Transverse colon (tissue), 4 donors: Measurements from ENCODE around the gene ADM5. TPM values are rescaled to one million over a fixed set of nuclear protein-coding genes. Genes with fewer than 3 reads are reported as not detected.
A peak's percentile ranks its signal among the peaks of the same experiment; 100 is the strongest.

ENCODE experiments used
- DNase-seq: peaks from one replicate; pipeline ENCODE4 v3.0.0-alpha.2; 2019
- H3K27ac ChIP-seq, 4 donors: fragments of 200-600 bp; sonication (generic); 2 replicates each; pipeline ENCODE4 v1.5.1; 2016 to 2018; ENCODE audit warnings: inconsistent platforms in 4 of 4
- H3K27me3 ChIP-seq: fragments of 200-600 bp; sonication (generic); 2 replicates; pipeline ENCODE4 v1.5.1; 2017; ENCODE audit warnings: inconsistent platforms
- H3K36me3 ChIP-seq, 4 donors: fragments of 200-600 bp; sonication (generic); 2 replicates each; pipeline ENCODE4 v1.5.1; 2017 to 2019; ENCODE audit warnings: inconsistent platforms in 4 of 4
- H3K4me1 ChIP-seq, 4 donors: fragments of 200-600 bp; sonication (generic); 2 replicates each; pipeline ENCODE4 v1.5.1; 2017 to 2020; ENCODE audit warnings: inconsistent platforms in 4 of 4
- H3K4me3 ChIP-seq, 4 donors: fragments of 200-600 bp; sonication (generic); 1 replicate in 1 of 4; 2 replicates in 3 of 4; pipeline versions ENCODE4 v1.5.1 to v1.6.1; 2017 to 2019; ENCODE audit warnings: inconsistent platforms in 4 of 4
- H3K9me3 ChIP-seq, 2 donors: fragments of 200-600 bp; sonication (generic); 2 replicates each; pipeline ENCODE4 v1.5.1; 2017 to 2019; ENCODE audit warnings: inconsistent platforms in 2 of 2
- CTCF ChIP-seq, 5 experiments: fragments of 200-600 bp in 3 of 5; fragments of 450-650 bp in 2 of 5; sonication (generic) in 3 of 5; IDR thresholded peaks; 1 replicate in 2 of 5; 2 replicates in 3 of 5; pipeline ENCODE4 v1.5.1; 2016 to 2017; ENCODE audit warnings: antibody characterized with exemption in 5 of 5, inconsistent platforms in 3 of 5, mild to moderate bottlenecking in 2 of 5, moderate library complexity in 1 of 5
- EP300 ChIP-seq: sonication (generic); formaldehyde crosslinking; IDR thresholded peaks from one replicate; pipeline ENCODE4 v1.6.1; 2017; ENCODE audit warnings: antibody characterized with exemption, low read depth
- POLR2A ChIP-seq: fragments of 450-650 bp; IDR thresholded peaks from one replicate; pipeline ENCODE4 v1.6.1; 2016; ENCODE audit warnings: antibody characterized with exemption, mild to moderate bottlenecking, moderate library complexity
- POLR2AphosphoS5 ChIP-seq, 3 donors: sonication (generic); formaldehyde crosslinking; IDR thresholded peaks; one replicate each; pipeline ENCODE4 v1.6.1; 2016; ENCODE audit warnings: antibody characterized with exemption in 3 of 3
- WGBS, 2 donors: methylation state at CpG; one replicate each; pipeline ENCODE4 v1.1.5; 2018; ENCODE audit warnings: low coverage in 1 of 2; 5-methylcytosine and 5-hydroxymethylcytosine counted together
- in situ Hi-C, 4 donors: fragments of 200-750 bp; cut with MboI; loops; one replicate each; pipeline versions ENCODE4 v1.15.0 to v1.15.1; 2017; ENCODE audit warnings: low sequenced_read_pairs in 3 of 4, low pct_ligation_motif_present in 1 of 4, low pct_unique_long_range_greater_than_20kb in 1 of 4
- intact Hi-C: fragments of 100-400 bp; cut with DNase I; formaldehyde crosslinking; loops from one replicate; pipeline ENCODE4 v1.15.1; 2023; ENCODE audit warnings: low total_unique reads
- total RNA-seq, 4 donors: library from RNA; depleted of rRNA; stranded (reverse); fragments of >200 nt; gene quantifications; one replicate each; pipeline ENCODE4 v1.1.0, GENCODE V29; 2016

ADM5 gene
- total RNA-seq, 4 donors from 2014 or later: 0.41 to 0.95 TPM; not detected in 2

GRCh38 chr19:49680421-49681351, 8.7 kb upstream of the ADM5 start:
- intact Hi-C loops (loop anchor here (10.0 kb wide), 1 partner anchor 206 kb away; the partner anchor contains the start of gene FLT3LG), in situ Hi-C loops (no loop called here)
- Histone ChIP-seq H3K27me3 (no peaks in the 10 kb centered on the region), H3K4me3 (peak overlapping the region in 2 of 4 donors; percentile 17 to 21), H3K36me3 (peaks cover 0 to 16% (median 10%) of the 10 kb centered on the region in 4 donors), H3K9me3 (no peaks in the 10 kb centered on the region), H3K4me1 (peaks cover 9 to 40% (median 37%) of the 10 kb centered on the region in 4 donors), H3K27ac (peak overlapping the region; percentile 69 to 99 (median 75))
- 32 to 34% methylated on average over 12 to 38 of the region's 40 CpGs for WGBS, 2 donors
- DNase-seq: peak; percentile 93
- TF ChIP-seq EP300 (no peak), CTCF (IDR thresholded peaks at IDR 0.05) (peak; percentile 98 to 100 (median 99))

- DNase-seq: no peak
- Histone ChIP-seq H3K36me3 (peaks cover 0 to 16% (median 10%) of the 10 kb centered on the region in 4 donors), H3K4me1 (peaks cover 9 to 35% (median 31%) of the 10 kb centered on the region in 4 donors), H3K9me3 (no peaks in the 10 kb centered on the region), H3K27ac (no peak overlapping the region), H3K4me3 (no peak overlapping the region), H3K27me3 (no peaks in the 10 kb centered on the region)
- in situ Hi-C loops (no loop called here), intact Hi-C loops (loop anchor here (10.0 kb wide), 1 partner anchor 207 kb away; the partner anchor contains the start of gene FLT3LG)
- 90 to 95% methylated on average over 2 to 19 of the region's 19 CpGs for WGBS, 2 donors
- TF ChIP-seq POLR2A (no peak), POLR2AphosphoS5 (IDR thresholded peaks at IDR 0.05) (no peak), EP300 (no peak), CTCF (IDR thresholded peaks at IDR 0.05) (no peak)
Measured at GRCh38 chr19:49681830-49682229, 7.6 kb upstream of the ADM5 start.

GRCh38 chr19:49682274-49682673, 7.1 kb upstream of the ADM5 start:
- no peaks in the 10 kb centered on the region for H3K27me3 ChIP-seq
- intact Hi-C loops: loop anchor here (10.0 kb wide), 1 partner anchor 207 kb away; the partner anchor contains the start of gene FLT3LG
- no peak overlapping the region for H3K4me3 ChIP-seq
- no peak for DNase-seq
- peaks cover 0 to 16% (median 10%) of the 10 kb centered on the region in 4 donors for H3K36me3 ChIP-seq
- no peaks in the 10 kb centered on the region for H3K9me3 ChIP-seq
- no peak overlapping the region for H3K27ac ChIP-seq
- TF ChIP-seq CTCF (IDR thresholded peaks at IDR 0.05) (no peak), POLR2AphosphoS5 (IDR thresholded peaks at IDR 0.05) (no peak), POLR2A (no peak), EP300 (no peak)
- peaks cover 9 to 35% (median 31%) of the 10 kb centered on the region in 4 donors for H3K4me1 ChIP-seq
- in situ Hi-C loops: no loop called here
- 82 to 97% methylated on average over 3 to 8 of the region's 8 CpGs for WGBS, 2 donors

- TF ChIP-seq EP300 (no peak), CTCF (IDR thresholded peaks at IDR 0.05) (no peak), POLR2AphosphoS5 (IDR thresholded peaks at IDR 0.05) (no peak), POLR2A (no peak)
- intact Hi-C loops: loop anchor here (10.0 kb wide), 1 partner anchor 209 kb away; the partner anchor contains the start of gene FLT3LG
- peaks cover 9 to 23% (median 20%) of the 10 kb centered on the region in 4 donors for H3K4me1 ChIP-seq
- DNase-seq: no peak
- H3K4me3 ChIP-seq: no peak overlapping the region
- H3K27me3 ChIP-seq: peaks cover 2% of the 10 kb centered on the region
- WGBS, 2 donors: 91 to 100% methylated on average over 1 to 18 of the region's 18 CpGs
- peaks cover 0 to 16% (median 10%) of the 10 kb centered on the region in 4 donors for H3K36me3 ChIP-seq
- no peaks in the 10 kb centered on the region for H3K9me3 ChIP-seq
- no peak overlapping the region for H3K27ac ChIP-seq
- in situ Hi-C loops: no loop called here
Measured at GRCh38 chr19:49683814-49684250, 5.6 kb upstream of the ADM5 start.
